GM21825 (cell line): Measurements from ENCODE around the gene TMCC3.
"Not testable (repeated sequence)": the region's sequence is repeated elsewhere in the genome, so short reads cannot be mapped to it uniquely, and the experiment has no call there.

Source experiments
- ATAC-seq: cut with Tn5 transposase; IDR thresholded peaks from one replicate; pipeline ENCODE4 v1.9.1; 2021; ENCODE audit warnings: mild to moderate bottlenecking, moderate library complexity; ENCODE audit not compliant: unreplicated experiment

The TMCC3 gene

GRCh38 chr12:94637390-94638113 lies 12.8 kb downstream of the TMCC3 start:
- ATAC-seq: no peak

DNA sequence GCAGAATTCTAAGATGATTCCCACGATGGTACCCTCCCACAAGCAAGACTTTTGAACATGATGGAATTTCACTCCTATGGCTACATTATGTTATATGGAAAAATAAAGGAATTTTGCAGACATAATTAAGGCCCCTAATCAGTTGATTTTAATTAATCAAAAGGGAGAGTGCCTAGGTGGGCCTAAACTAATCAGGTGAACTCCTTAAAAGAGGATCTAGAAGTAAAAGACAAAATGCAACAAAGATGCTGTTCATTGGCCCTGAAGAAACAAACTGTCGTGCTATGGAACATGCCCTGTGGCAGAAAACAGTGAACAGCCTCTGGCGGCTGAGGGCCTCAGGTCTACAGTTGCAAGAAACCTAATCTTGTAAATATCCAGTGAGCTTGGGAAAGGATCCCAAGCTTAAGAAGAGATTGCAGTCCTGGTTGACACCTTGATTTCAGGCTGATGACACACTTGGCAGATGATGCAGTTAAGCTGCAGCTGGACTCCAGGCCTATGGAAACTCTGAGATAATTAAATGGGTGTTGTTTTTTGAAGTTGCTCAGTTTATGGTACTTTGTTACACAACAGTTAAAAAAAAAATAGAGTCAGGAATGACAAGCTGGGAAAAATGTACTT lies 13.8 kb downstream of the TMCC3 start:
- no peak for ATAC-seq

GRCh38 chr12:94634717-94635116 lies 15.6 kb downstream of the TMCC3 start:
- no peak for ATAC-seq

- ATAC-seq: no peak
These were observed 17.0 kb downstream of the TMCC3 start for GRCh38 chr12:94633401-94633800.

DNA sequence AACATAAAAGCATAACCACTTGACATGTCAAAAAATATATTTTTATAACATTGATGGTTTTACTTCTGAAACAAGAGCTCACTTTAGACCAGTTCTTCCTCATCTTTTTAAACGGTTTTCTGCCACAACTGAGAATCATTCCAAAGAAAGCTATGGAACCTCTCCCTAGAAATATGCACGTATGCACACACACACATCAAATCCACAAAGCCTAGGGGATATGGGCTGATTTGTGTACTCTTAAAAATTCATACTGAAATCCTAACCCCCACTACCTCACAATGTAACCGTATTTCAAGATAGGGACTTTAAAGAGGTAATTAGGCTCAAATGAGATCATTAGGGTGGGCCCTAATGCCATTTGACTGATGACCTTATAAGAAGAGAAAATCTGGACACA lies 19.3 kb downstream of the TMCC3 start:
- no peak for ATAC-seq

DNA sequence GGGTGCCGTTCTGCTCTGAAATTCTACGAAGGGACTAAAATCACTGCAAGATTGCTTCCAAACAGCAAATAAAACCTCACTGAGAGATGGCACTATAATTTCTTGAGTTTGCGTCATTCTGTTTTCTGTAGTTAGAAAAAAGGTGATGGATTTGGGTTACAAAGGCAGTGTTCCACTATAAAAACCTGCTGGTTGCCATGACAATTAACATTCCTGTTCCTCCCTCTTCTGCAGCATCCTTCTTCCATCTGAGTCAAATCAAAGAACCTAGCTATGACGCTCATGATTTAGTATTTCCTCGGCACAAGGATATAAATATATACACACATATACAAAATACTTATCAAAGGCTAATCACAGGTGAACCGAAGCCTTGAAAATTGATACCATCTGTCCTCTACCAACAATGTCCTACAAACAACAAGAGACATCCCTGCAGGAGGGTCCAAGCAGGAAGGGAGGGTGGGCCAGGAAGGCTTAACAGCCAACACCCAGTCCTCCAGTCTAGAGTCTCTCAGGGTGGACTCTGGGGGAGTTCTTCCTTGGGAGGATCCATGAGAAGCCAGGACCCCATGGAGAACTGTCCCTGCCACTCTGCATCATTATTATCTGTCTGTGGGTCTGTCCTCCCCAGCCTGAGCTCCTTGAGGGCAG lies 21.4 kb downstream of the TMCC3 start:
- ATAC-seq: no peak

DNA sequence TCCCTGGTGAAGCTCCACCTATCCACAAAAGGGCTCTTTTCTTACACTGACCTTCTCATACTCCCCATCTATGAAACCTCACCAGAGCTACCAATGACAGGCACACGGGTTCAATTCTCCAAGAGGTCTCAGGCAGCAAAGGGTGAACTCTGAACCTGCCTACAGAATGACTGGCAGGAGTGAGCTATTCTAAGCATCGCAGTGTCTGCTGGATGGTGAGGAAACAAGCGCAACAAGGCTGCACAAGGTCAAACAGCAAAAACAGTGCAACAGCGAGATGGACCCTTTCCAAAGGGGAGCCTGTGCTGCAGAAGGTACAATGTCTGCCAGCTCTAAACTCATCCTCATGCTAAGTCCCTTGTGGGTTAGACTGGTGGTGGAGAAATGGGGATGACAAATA lies 22.0 kb downstream of the TMCC3 start:
- no peak for ATAC-seq

- ATAC-seq: no peak
These were observed 24.8 kb downstream of the TMCC3 start for GRCh38 chr12:94625531-94625930.

GRCh38 chr12:94623161-94623920 lies 27.0 kb downstream of the TMCC3 start:
- ATAC-seq: no peak

DNA sequence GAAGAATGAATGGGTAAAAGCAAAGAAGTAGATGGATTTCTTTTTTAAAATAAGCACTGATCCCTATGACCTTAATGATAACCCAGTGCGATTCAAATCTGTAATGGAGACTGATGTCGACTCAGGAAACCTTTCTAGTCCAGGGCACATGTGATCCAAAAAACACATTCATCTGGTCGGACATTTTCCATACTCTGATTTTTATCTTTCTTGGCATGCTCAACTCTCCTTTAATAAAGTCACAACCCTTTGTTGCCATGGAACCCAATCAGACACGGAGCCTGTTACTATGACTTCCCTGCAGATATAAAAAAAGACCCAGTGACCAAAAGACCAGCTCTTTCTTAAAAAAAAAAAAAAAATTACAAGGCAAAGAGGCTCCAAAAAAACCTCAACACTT lies 27.9 kb downstream of the TMCC3 start:
- no peak for ATAC-seq

DNA sequence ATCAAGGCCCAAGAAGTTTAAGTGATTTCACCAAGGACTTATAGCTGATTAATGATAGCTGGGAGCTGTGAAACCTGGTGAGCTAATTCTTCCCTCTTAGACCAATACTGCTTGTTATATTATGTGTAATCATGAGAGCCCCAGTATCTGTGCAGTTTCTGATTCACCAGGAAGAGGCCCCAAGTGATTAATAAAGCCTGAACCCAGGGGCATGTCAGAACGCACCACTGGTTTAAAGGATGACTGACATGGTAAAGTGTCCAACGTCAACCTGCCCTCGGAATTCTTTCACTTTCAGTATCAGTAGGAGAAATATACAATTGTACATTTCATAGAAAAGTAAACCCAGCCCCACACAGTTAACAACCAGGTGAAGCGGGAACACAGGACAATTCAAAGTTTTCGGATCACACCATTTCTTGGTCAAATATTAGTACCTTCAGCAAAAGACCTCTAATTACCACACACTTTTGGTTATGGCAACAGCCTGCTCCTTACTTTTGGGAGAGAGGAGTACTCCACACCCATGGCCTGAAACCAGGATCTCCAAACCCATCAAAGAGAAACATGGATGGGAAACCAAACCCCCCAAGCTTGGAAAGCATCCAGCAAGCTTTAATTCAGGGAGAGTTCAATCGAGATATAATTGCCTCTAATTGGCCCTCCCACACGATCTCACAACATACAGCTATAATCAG lies 28.5 kb downstream of the TMCC3 start:
- peak; percentile 90 for ATAC-seq

GRCh38 chr12:94620621-94621020 lies 29.7 kb downstream of the TMCC3 start:
- ATAC-seq: no peak

DNA sequence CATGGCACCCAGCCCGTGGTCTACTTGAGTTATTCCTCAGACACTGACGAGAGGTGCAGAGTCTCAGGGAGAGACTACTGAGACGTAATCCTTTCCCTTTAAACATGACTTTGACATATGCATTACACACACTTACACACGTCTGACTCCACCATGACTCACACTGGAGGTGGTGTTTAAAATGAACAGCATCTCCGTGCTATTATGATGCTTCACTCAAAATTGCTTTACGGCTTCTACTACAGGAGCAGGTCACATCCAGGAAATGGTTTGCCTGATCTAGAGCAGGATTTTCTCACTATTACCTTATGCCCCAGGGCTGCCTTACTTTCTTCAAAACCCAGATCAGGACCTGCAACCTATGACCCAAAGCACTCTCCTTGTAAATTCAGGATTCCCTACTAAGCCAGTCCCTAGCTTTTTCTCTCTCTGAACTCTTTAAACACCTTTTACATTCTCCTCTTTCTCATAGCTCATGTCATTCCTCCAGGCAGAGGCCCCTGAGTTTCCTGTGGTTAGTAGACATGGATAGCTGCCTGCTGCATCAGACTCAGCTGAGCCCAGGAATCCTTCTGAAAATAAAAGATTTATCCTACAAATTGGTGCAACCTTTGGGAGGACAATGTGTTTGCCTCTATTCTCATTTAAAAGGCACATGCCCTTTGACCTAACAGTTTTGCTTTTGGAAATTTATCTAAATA lies 31.2 kb downstream of the TMCC3 start:
- ATAC-seq: no peak

- no peak for ATAC-seq
These were observed 33.3 kb downstream of the TMCC3 start for GRCh38 chr12:94617101-94617500.

- no peak for ATAC-seq
These were observed 34.1 kb downstream of the TMCC3 start for GRCh38 chr12:94616203-94616729.

- ATAC-seq: no peak
These were observed 34.8 kb downstream of the TMCC3 start for GRCh38 chr12:94615260-94616181.

DNA sequence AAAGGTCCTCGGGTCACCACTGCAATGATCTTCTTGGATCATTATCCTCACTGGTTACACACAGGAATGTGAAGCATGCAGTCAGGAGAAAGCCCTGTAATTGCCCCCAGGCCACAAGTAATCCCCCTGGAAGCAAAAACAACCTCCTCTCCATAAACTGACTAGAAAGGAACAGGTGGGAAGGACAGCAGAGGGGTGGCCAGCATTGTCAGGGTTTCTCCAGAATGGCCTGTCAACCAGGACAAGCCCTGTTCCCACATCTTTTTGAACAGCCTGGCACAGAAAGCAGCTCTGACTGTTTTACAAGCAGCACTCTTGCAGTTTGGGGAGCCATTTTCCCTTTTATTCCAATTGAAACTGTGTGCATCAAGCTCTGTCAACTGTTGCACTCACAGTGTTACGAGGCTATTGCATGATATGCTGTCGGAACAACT lies 36.1 kb downstream of the TMCC3 start:
- ATAC-seq: no peak

DNA sequence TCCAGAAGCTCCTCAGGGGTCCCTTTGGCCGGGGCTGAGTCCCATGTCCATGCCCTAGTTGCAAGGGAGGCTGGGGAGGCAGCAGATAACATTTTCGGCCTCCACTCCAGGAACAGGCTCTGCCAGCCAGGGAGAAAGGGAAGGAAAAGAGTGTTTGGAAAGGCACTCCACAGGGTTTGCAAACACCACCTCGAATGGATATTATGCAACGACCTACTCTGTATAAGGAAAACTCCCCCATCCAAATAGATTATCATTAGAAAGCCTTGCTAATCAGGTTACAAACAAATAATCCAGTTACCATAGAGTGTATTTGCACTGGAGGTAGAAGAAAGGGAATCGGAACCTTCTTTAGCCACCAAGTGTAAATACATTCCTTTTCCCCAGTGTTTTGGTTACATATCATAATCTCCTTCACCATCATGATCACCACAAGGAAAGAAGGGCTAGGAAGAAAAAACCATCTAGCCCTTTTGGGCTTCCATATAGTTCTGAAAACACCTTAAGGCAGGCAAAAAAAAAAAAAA lies 40.4 kb downstream of the TMCC3 start:
- ATAC-seq: no peak

GRCh38 chr12:94606810-94607209 lies 43.5 kb downstream of the TMCC3 start:
- not testable (repeated sequence) for ATAC-seq
